Stomach (tissue), 4 donors: ENCODE data around the gene ZBTB46.

Source experiments
- CTCF ChIP-seq, 7 experiments: fragments of 450-650 bp in 4 of 7; fragments of 200-600 bp in 3 of 7; sonication (generic) in 3 of 7; IDR thresholded peaks; one replicate each; pipeline ENCODE4 v1.5.1; 2016 to 2019; ENCODE audit warnings: antibody characterized with exemption in 7 of 7, control low read depth in 2 of 7, mild to moderate bottlenecking in 1 of 7
- POLR2A ChIP-seq, 4 donors: fragments of 450-650 bp; IDR thresholded peaks; one replicate each; pipeline ENCODE4 v1.6.1; 2016; ENCODE audit warnings: antibody characterized with exemption in 4 of 4, control low read depth in 2 of 4, mild to moderate bottlenecking in 1 of 4, moderate library complexity in 1 of 4

GRCh38 chr20:63774306-63774705 lies 56.8 kb downstream of the ZBTB46 start:
- TF ChIP-seq POLR2A (IDR thresholded peaks at IDR 0.05) (no peak), CTCF (IDR thresholded peaks at IDR 0.05) (no peak)
